Measurements from ENCODE around the gene SMAD7.

Gene SMAD7

DNA sequence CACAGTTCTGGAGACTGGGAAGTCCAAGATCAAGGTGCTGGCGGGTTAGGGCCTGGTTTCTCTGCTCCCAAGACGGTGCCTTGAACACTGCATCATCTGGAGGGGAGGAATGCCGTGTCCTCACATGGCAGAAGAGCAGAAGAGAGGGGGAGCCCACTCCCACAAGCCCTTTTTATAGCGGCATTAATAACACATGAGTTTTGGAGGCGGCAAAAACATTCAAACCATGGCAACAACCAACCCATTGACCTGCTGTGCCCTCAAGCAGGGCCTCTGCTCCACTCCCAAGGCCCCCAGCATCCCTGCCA is 62.0 kb downstream of the SMAD7 start:
- no peak for ATAC-seq
- TF ChIP-seq, protein P1, sequence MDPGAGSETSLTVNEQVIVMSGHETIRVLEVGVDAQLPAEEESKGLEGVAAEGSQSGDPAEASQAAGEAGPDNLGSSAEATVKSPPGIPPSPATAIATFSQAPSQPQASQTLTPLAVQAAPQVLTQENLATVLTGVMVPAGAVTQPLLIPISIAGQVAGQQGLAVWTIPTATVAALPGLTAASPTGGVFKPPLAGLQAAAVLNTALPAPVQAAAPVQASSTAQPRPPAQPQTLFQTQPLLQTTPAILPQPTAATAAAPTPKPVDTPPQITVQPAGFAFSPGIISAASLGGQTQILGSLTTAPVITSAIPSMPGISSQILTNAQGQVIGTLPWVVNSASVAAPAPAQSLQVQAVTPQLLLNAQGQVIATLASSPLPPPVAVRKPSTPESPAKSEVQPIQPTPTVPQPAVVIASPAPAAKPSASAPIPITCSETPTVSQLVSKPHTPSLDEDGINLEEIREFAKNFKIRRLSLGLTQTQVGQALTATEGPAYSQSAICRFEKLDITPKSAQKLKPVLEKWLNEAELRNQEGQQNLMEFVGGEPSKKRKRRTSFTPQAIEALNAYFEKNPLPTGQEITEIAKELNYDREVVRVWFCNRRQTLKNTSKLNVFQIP (CRISPR knock-in tag; IDR thresholded peaks at IDR 0.05; ENCODE audit: borderline replicate concordance, low read depth), result no peak
- TF ChIP-seq, protein P2, sequence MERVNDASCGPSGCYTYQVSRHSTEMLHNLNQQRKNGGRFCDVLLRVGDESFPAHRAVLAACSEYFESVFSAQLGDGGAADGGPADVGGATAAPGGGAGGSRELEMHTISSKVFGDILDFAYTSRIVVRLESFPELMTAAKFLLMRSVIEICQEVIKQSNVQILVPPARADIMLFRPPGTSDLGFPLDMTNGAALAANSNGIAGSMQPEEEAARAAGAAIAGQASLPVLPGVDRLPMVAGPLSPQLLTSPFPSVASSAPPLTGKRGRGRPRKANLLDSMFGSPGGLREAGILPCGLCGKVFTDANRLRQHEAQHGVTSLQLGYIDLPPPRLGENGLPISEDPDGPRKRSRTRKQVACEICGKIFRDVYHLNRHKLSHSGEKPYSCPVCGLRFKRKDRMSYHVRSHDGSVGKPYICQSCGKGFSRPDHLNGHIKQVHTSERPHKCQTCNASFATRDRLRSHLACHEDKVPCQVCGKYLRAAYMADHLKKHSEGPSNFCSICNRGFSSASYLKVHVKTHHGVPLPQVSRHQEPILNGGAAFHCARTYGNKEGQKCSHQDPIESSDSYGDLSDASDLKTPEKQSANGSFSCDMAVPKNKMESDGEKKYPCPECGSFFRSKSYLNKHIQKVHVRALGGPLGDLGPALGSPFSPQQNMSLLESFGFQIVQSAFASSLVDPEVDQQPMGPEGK (CRISPR knock-in tag; IDR thresholded peaks at IDR 0.05; ENCODE audit: borderline replicate concordance), result no peak
- TF ChIP-seq SNAI2 (CRISPR knock-in tag; IDR thresholded peaks at IDR 0.05) (no peak), ZC3H10 (CRISPR knock-in tag; IDR thresholded peaks at IDR 0.05) (no peak), ZNF70 (CRISPR knock-in tag; IDR thresholded peaks at IDR 0.05) (no peak), GLIS3 (CRISPR knock-in tag; IDR thresholded peaks at IDR 0.05) (no peak), OSR1 (CRISPR knock-in tag; IDR thresholded peaks at IDR 0.05) (no peak), ARNTL (CRISPR knock-in tag; IDR thresholded peaks at IDR 0.05; ENCODE audit: borderline replicate concordance, low read depth) (no peak), ZFP3 (CRISPR knock-in tag; IDR thresholded peaks at IDR 0.05) (no peak), ZNF565 (CRISPR knock-in tag; conservative IDR thresholded peaks at IDR 0.05; ENCODE audit: low read depth) (no peak), ESRRG (CRISPR knock-in tag; IDR thresholded peaks at IDR 0.05) (no peak), TOX (CRISPR knock-in tag; IDR thresholded peaks at IDR 0.05; ENCODE audit: borderline replicate concordance) (no peak), PPARA (CRISPR knock-in tag; IDR thresholded peaks at IDR 0.05; ENCODE audit: borderline replicate concordance) (no peak)
- TF ChIP-seq, protein P3, sequence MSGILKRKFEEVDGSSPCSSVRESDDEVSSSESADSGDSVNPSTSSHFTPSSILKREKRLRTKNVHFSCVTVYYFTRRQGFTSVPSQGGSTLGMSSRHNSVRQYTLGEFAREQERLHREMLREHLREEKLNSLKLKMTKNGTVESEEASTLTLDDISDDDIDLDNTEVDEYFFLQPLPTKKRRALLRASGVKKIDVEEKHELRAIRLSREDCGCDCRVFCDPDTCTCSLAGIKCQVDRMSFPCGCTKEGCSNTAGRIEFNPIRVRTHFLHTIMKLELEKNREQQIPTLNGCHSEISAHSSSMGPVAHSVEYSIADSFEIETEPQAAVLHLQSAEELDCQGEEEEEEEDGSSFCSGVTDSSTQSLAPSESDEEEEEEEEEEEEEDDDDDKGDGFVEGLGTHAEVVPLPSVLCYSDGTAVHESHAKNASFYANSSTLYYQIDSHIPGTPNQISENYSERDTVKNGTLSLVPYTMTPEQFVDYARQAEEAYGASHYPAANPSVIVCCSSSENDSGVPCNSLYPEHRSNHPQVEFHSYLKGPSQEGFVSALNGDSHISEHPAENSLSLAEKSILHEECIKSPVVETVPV (CRISPR knock-in tag; IDR thresholded peaks at IDR 0.05), result no peak
- TF ChIP-seq, protein P4, sequence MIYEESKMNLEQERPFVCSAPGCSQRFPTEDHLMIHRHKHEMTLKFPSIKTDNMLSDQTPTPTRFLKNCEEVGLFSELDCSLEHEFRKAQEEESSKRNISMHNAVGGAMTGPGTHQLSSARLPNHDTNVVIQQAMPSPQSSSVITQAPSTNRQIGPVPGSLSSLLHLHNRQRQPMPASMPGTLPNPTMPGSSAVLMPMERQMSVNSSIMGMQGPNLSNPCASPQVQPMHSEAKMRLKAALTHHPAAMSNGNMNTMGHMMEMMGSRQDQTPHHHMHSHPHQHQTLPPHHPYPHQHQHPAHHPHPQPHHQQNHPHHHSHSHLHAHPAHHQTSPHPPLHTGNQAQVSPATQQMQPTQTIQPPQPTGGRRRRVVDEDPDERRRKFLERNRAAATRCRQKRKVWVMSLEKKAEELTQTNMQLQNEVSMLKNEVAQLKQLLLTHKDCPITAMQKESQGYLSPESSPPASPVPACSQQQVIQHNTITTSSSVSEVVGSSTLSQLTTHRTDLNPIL (CRISPR knock-in tag; IDR thresholded peaks at IDR 0.05; ENCODE audit: low read depth), result no peak
- TF ChIP-seq, protein P5, sequence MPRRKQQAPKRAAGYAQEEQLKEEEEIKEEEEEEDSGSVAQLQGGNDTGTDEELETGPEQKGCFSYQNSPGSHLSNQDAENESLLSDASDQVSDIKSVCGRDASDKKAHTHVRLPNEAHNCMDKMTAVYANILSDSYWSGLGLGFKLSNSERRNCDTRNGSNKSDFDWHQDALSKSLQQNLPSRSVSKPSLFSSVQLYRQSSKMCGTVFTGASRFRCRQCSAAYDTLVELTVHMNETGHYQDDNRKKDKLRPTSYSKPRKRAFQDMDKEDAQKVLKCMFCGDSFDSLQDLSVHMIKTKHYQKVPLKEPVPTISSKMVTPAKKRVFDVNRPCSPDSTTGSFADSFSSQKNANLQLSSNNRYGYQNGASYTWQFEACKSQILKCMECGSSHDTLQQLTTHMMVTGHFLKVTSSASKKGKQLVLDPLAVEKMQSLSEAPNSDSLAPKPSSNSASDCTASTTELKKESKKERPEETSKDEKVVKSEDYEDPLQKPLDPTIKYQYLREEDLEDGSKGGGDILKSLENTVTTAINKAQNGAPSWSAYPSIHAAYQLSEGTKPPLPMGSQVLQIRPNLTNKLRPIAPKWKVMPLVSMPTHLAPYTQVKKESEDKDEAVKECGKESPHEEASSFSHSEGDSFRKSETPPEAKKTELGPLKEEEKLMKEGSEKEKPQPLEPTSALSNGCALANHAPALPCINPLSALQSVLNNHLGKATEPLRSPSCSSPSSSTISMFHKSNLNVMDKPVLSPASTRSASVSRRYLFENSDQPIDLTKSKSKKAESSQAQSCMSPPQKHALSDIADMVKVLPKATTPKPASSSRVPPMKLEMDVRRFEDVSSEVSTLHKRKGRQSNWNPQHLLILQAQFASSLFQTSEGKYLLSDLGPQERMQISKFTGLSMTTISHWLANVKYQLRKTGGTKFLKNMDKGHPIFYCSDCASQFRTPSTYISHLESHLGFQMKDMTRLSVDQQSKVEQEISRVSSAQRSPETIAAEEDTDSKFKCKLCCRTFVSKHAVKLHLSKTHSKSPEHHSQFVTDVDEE (CRISPR knock-in tag; IDR thresholded peaks at IDR 0.05), result no peak

DNA sequence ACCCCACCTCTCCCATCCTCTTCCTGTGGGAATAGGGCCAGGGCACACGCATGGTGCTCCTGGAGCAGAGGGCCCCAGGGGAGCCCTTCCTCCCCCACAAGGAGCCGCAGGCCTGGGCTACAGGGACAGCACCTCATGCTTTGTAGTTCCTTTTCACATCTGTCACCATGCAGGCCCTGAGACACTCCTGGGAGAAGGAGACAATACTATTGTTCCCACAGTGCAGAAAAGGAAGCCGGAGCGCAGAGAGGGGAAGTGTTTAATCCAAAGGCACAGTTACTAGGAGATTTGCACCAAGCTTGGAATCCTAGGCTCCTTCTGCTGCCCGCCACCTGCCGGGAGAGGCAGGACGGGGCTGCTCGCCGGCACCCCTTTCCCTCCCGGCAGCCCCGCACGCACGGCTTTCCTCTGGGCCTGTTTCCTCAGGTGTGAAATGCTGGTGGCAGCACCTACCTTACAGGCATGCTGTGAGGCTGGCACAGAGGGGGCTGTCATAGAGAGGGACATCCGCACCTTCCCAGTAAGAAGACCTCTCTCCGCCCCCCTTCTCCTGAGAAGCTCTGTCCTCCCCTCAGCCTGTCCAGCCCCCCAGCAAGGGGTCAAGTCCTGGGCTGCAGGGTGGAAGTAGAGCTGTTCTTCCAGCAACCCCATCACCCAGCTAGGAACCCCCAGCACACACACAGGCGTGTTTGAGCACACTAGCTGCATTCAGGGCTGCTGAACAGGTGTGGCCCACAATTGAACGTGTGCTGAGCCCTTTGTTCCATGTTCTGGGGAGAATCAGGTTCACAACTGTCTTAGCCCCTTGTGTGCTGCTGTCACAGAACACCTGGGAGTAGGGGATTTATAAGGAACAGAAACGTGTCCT is 62.6 kb downstream of the SMAD7 start:
- ATAC-seq, result no peak
- no peak for TF ChIP-seq SNAI2 (CRISPR knock-in tag; IDR thresholded peaks at IDR 0.05)
- TF ChIP-seq TOX (CRISPR knock-in tag; IDR thresholded peaks at IDR 0.05; ENCODE audit: borderline replicate concordance), result no peak
- no peak for TF ChIP-seq TCF4 (CRISPR knock-in tag; IDR thresholded peaks at IDR 0.05; ENCODE audit: borderline replicate concordance)
- TF ChIP-seq ESRRG (CRISPR knock-in tag; IDR thresholded peaks at IDR 0.05), result no peak
- TF ChIP-seq ZFP3 (CRISPR knock-in tag; IDR thresholded peaks at IDR 0.05), result no peak
- no peak for TF ChIP-seq ARNTL (CRISPR knock-in tag; IDR thresholded peaks at IDR 0.05; ENCODE audit: borderline replicate concordance, low read depth)
- TF ChIP-seq ZNF565 (CRISPR knock-in tag; conservative IDR thresholded peaks at IDR 0.05; ENCODE audit: low read depth), result no peak
- TF ChIP-seq ZNF8 (CRISPR knock-in tag; IDR thresholded peaks at IDR 0.05), result no peak
- TF ChIP-seq, protein P1 (CRISPR knock-in tag; IDR thresholded peaks at IDR 0.05; ENCODE audit: borderline replicate concordance, low read depth), result no peak
- TF ChIP-seq ZFP30 (CRISPR knock-in tag; IDR thresholded peaks at IDR 0.05), result no peak
- no peak for TF ChIP-seq ZC3H10 (CRISPR knock-in tag; IDR thresholded peaks at IDR 0.05)
- TF ChIP-seq, protein P3 (CRISPR knock-in tag; IDR thresholded peaks at IDR 0.05), result no peak
- TF ChIP-seq PPARA (CRISPR knock-in tag; IDR thresholded peaks at IDR 0.05; ENCODE audit: borderline replicate concordance), result no peak
- no peak for TF ChIP-seq ISL1 (CRISPR knock-in tag; IDR thresholded peaks at IDR 0.05)
- TF ChIP-seq BACH2 (CRISPR knock-in tag; IDR thresholded peaks at IDR 0.05; ENCODE audit: borderline replicate concordance), result no peak
- TF ChIP-seq GLIS3 (CRISPR knock-in tag; IDR thresholded peaks at IDR 0.05), result no peak
- TF ChIP-seq, protein P5 (CRISPR knock-in tag; IDR thresholded peaks at IDR 0.05), result no peak
- no peak for TF ChIP-seq RARB (CRISPR knock-in tag; IDR thresholded peaks at IDR 0.05)
